ENCODE data around the gene AP1M2.
"Not testable (repeated sequence)": the region's sequence is repeated elsewhere in the genome, so short reads cannot be mapped to it uniquely, and the experiment has no call there.

The AP1M2 gene

DNA sequence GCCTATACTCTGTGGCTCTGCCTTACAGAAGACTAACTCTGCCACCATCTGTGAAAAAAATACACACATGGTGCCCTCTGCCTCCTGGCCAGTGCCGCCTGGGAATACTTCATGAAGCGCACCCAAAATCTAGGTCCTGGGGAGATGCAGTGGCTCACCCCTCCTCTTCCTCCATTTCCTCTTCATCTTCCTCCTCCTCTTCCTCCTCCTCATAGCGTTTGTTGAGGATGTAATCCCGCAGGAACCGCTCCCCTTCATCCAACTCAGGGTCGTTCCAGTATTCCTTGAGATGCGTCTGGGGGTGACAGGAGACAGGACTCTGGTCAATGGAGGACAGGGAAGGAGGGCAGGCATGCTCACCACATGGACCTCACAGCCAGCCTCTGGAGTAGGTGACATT is 27.0 kb downstream of the AP1M2 start:
- no peak for DNase-seq

DNA sequence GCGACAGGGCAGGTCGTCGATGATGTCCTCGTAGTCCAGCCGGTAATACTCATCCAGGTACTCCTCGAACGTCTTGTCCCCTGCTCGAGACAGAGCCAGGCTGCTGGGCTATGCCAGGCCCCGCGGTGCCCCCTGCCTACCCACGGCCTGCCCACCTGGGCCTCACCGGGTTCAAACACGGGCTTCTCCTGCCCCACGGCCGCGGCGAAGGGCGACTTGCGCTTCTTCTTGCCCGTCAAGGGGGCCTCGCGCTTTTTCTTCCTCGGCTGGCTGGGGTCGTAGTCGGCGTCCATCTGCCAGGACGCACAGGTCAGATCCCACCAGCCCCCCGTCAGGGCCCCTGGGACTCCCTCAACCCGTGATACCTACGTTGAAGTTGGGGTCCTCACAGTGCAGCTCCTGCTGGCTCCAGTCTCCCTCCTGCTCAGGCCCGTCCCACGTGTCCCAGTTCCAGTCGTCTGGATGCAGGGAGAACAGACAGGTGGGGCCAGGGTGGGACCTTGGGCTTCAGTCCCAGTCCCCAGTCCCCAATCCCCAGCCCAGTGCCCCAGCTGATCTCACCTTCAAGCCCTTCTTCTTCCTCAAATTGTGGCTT is 29.4 kb downstream of the AP1M2 start:
- no peak for DNase-seq

DNA sequence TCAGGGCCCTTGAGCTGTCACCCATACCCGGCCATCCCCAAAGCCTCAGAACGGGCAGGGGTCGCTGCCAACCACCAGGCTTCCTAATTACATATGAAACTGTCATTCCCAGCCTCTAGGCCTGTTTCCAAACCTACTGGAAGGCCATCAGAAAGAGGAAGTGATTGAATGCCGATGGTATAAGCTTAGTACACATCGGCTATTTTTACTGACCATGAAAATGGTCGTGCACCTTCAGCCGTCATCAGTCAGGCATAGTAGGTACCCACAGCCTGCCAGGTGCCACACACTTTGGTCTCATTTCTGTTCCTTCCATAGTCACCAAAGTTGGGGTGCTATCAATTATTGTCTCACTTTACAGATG is 31.5 kb downstream of the AP1M2 start:
- DNase-seq, result no peak

DNA sequence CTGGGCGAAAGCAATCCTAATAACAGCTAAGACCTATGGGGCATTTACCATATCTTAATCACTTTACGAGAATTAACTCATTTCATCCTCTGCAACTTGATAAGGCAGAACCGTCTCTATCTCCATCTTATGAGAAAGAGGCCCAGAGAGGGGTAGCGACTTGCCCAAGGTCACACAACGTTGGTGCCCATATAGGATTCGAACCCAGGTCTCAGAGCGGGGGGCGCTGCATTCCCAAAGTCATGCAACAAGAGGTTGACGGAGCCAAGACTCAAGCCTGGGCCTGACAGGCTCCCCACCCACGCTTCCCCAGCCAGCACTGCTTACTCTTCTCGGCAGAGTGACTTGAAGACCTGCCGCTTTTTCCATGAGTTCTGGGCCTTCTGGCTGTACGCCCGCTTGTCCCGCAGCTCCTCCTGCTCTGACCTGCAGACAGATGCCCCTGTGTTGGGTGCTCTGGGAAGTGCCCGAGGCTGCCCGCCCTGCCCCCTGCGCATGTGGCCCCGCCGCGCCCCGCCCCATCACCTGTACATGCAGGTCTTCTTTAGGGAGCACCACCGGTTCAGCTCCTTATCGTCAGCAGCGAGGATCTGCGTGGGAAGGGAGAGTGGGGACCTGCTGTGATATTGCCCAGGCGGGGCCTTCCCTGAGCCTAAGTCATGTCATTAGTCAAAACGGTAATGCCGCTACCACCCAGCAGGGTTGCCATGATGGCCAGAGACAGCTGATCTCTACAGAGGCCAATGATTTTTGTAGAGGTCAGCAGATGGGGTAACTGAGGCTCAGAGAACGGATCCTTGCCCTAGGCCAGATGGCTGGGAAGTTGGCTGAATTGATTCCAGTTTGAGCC is 32.1 kb downstream of the AP1M2 start:
- DNase-seq, result no peak

DNA sequence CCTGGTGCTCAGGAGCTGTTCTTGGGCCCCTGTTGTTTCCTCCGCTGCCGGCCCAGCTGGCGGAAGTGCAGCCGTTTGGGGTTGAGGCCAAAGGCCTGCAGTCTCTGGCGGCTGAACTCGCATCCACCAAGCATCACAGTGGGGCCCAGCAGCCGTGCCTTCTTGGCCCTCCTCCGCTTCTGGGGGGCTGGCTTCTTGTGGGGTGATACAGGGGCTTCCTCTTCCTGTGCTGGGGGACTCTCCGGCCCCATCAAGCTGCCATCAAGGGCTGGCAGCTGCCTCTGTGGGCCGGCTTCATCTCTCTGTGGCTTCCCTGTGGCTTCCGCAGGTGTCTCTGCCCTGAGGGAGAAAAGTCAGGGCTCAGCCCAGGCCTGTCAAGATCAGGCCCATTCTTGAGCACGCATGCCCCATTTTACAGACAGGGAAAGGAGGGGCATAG is 33.1 kb downstream of the AP1M2 start:
- no peak for DNase-seq

DNA sequence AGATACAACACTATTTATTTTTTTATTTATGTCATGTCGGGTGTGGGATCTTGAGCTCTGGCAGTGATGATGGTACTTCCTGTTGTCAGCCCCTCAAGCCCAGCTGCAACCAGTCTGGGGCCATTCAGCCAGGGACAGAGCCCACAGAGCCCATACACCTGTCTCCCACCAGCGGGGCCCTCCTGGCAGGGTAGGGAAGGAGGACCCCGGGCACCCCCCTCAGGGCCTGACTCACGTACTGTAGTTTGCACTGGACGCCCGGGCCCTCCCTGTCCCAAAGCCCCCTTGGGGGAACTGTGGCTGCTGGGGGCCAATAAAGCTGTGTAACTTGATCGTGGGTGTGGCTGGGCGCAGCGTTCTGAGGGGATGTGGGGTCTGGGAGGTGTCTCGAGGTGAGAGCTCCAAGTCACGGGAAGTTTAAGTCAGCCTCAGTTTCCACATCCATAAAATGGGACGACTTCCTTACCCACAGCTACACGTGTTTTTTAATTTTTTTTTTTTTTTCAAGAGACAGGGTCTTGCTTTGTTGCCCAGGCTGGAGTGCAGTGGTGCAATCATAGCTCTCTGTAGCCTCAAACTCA is 33.9 kb downstream of the AP1M2 start:
- no peak for DNase-seq

DNA sequence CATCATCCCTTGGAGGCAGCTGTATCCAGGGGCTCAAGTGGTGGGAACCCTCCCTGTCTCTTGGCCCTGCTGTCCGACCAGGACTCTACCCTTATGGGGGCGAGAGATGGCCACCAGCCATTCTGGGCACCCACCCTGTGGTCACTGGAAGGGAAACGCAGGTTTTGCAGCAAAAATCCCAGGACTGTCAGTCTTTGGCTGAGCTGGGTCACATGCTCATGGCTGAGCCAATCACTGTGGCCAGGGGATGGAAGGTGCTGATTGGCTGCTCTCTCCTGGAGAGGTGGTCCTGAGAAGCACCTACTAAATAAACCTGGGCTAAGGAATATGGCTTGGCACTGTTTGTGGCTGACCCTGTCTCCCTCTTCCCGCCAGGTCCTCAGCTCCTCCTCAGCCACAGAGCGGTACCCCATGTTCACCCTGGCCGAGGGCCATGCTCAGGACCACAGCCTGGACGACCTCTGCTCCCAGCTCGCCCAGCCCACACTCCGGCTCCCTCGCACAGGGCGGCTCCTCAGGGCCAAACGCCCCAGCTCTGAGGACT is 34.5 kb downstream of the AP1M2 start:
- no peak for DNase-seq

DNA sequence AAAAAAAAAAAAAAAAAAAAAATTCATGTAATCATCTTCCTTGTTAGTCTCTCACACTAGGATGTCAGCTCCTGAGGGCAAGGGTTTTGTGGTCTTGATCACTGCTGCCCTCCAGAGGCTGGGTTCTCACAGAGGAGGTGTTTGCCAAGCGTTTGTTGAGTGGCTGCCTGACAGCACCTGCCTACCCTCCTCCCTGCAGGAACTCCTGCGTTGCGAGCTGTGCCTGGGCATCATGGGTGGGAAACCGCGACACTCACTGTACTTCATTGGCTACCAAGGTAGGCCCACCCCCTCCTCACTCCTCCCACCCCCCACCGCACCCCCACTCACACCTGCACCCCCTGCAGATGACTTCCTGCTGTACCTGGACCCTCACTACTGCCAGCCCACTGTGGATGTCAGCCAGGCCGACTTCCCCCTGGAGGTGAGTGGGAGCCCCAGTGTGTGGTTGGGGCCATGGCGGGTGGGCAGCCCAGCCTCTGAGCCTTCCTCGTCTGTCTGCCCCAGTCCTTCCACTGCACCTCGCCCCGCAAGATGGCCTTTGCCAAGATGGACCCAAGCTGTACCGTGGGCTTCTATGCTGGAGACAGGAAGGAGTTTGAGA is 35.3 kb downstream of the AP1M2 start:
- DNase-seq, result no peak

DNA sequence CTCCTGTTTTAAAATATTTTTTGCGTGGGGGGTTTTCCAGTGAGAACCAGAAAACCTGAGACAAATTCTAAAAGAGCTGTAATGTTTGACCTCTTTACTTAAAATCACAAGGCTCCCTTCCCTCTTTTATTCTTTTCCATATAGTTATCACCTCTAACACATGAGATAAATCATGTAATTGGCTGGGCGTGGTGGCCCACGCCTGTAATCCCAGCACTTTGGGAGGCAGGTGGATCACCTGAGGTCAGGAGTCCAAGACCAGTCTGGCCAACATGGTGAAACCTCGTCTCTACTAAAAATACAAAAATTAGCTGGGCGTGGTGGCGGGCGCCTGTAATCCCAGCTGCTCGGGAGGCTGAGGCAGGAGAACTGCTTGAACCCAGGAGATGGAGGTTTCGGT is 36.1 kb downstream of the AP1M2 start:
- not testable (repeated sequence) for DNase-seq

DNA sequence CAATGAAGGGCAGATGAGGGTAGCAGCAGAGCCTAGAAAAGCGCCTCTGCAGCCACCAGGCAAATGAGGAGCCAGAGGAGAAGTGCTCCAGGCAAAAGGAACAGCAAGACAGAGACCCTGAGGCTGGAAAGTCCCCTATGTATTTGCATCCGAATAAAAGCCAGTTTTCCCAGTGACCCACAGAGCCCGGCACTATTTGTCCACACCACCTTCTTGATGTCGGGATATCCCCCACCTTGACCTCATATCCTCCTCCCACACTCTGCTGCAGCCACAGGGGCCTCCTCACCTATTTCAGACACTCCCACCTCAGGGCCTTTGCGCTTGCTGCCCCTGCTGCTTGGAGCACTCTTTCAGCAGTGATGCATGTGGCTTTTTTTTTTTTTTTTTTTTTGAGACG is 36.8 kb downstream of the AP1M2 start:
- DNase-seq, result no peak

DNA sequence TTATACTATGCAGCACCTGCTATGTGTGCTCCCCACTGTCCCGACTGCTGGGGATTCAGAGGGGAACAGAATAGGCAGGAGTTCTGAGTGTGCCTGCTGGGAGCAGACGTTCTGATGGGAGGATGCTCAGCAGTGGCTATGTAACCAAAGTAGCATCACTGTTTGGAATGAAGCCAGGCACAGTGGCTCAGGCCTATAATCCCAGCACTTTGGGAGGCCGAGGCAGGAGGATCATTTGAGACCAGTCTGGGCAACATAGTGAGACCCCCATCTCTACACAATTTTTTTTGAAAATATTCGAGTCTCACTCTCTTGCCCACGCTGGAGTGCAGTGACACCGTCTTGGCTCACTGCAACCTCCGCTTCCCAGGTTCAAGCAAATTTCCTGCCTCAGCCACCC is 37.4 kb downstream of the AP1M2 start:
- no peak for DNase-seq

DNA sequence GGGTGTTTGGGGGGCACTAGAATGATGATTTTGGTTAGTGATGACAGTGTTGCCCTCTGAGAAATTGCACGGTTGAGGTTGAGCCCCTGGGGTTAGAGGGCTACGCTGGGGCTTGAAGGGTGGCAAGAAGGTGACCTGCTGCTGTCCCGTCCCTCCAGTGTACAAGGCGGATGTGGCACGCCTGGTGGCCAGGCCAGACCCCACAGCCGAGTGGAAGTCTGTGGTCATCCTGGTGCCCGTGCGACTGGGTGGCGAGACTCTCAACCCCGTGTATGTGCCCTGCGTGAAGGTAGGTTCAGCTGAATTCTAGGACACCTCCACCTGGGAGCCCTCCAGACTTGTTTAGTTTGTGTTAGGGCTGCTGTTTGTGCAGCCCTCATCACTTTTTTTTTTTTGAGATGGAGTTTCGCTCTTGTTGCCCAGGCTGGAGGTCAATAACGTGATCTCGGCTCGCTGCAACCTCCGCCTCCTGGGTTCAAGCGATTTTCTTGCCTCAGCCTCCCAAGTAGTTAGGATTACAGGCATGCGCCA is 38.3 kb downstream of the AP1M2 start:
- no peak for DNase-seq

DNA sequence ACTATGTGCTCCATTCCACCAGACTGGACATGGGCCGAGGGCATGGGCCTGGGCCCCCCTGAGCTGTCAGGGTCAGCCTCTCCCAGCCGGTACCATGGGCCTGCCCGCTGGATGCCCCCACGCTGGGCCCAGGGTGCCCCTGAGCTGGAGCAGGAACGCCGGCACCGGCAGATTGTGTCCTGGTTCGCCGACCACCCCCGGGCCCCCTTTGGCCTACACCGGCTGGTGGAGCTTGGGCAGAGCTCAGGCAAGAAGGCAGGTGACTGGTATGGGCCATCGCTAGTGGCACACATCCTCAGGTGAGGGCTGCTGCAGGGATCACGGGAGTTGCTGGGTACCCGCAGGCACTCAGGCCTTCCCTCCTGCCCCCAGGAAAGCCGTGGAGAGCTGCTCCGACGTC is 40.3 kb downstream of the AP1M2 start:
- no peak for DNase-seq

DNA sequence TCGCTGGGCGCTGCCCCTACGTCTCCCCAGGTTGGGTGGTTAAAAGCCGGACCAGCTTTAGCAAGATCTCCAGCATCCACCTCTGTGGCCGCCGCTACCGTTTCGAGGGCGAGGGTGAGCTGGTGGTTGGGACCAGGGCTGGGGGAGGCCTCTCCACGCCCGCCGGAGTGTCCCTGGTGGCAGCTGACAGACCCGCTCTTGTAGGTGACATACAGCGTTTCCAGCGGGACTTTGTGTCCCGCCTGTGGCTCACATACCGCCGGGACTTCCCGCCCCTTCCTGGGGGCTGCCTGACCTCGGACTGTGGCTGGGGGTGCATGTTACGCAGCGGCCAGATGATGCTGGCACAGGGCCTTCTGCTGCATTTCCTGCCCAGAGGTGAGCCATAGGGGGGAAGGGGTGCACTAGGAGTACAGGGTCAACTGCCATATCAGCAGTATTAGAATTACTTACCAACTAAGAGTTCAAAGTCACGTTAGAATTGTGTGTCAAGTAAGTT is 42.3 kb downstream of the AP1M2 start:
- DNase-seq, result no peak

DNA sequence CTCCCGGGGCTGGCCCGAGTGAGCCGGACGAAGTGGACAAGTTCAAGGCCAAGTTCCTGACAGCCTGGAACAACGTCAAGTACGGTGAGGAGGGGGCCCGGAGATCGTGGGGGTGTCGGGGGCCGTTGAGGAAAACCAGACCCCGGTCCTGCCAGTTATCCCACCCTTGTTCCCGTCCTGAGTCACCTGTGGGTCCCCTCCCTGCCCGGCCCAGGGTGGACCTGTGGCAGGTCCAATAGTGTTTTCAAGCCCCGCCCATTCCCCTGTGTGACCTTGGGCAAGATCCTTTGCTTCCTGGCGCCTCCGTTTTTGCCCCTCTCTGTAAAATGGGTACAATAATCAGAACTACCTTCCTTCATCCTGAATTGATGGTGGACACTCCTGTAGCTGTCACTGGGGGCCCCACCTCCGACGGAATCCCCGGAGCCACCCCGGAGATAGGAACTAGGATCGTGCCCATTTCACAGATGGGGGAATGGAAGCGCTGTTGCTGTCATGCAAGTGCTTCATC is 42.8 kb downstream of the AP1M2 start:
- DNase-seq, result no peak

DNA sequence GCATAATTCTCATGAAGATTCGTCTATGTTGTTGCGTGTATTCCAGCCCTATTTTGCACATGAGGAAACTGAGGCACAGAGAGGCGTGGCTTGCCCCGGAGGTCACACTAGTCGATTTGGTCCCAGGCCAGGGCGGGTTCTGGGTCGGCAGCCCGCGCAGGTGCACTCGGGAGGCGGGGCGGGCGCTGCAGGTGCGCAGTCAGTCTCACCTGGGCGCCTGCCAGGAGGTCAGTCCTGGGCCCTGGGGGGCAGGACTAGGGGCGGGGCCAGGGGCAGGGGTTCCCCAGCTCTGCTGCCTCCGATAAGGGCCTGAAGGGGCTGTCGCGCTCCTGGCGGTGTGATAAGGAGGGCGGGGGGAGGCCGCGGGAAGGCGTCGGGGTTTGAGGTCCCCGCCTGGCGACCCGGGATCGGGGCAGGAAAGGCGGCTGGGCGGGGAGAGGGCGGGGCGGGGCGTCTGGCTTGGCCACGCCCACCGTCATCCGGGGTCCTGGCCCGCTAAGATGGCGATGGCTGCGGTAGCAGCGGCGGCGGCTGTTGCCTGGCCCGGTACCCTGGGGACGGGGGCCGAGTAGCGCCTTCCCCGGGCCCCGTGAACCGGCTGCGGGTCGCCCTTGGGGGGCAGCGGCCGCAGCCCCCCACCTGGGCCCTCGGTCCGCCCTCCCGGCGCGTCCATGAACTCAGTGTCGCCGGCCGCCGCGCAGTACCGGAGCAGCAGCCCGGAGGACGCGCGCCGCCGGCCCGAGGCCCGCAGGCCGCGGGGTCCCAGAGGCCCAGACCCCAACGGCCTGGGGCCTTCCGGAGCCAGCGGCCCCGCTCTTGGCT is 43.5 kb downstream of the AP1M2 start, which contains the start of gene ATG4D:
Gene ATG4D (plus strand): TSS at position 485 of the 822 bp plus-strand sequence. CDS start 187 bp downstream, at position 672.
- peak; percentile 48 for DNase-seq

DNA sequence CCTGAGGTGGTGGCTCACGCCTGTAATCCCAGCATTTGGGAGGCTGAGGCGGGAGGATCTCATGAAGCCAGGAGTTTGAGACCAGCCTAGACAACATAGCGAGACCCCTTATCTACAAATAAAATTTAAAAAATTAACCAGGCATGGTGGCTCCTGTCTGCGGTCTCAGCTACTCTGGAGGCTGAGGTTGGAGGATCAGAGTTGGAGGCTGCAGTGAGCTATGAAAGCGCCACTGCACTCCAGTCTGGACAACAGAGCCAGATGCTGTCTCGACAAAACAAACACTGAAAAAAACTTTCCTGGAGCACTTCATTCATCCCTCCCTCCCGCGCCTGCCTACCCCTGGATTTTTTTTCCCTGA is 44.1 kb downstream of the AP1M2 start:
- no peak for DNase-seq

DNA sequence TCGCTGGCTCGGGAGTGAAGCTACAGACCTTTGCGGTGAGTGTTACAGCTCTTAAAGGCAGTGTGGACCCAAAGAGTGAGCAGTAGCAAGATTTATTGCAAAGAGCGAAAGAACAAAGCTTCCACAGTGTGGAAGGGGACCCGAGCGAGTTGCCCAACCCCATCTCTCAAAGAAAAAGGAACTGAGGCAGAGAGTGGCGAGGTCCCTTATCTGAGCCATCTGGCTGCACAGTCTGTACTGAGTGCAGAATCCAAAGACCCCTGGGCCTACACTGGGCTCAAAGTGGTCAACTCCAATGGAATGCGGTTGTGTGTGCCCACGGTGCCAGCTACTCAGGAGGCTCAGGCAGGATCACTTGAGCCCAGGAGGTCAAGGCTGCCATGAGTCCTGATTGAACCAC is 48.1 kb downstream of the AP1M2 start:
- not testable (repeated sequence) for DNase-seq

DNA sequence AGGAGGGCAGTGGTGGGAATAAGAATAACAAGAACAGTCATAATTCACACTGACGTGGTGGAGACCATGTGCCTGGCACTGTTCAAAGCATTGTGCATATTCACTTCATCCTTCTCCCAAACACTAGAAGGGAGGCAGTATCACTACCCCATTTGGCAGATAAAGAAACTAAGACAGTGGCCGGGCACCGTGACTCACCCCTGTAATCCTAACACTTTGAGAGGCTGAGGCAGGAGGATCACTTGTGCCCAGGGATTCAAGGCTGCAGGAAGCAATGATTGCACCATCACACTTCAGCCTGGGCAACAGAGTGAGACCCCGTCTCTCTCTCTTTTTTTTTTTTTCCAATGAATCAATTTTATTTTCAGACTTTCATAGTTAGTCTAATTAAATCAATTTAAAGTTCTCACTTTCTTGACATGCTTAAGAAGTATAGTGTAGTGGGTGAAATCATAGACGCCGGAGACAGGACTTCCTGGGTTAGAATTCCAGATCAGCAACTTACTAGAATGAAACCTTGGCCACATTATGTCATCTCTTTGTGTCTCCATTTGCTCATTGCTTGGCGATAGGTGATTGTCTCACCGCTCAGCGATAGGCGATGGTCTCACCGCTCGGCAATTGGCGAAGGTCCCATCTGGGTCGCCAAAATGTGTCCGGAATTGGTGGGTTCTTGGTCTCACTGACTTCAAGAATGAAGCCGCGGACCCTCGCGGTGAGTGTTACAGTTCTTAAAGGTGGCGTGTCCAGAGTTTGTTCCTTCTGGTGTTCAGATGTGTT is 48.7 kb downstream of the AP1M2 start:
- DNase-seq, result no peak

DNA sequence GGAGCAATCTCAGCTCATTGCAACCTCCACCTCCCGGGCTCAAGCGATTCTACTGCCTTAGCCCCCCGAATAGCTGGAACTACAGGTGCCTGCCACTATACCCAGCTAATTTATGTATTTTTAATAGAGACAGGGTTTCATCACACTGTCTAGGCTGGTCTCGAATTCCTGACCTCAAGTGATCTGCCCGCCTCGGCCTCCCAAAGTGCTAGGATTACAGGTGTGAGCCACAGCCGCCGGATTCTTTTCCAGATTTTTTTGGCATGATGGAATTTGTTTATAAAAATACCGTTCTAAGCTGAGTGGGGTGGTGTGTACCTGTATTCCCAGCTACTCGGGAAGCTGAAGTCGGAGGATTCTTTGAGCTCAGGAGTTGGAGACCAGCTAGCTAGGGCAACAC is 49.4 kb downstream of the AP1M2 start:
- DNase-seq, result no peak

DNA sequence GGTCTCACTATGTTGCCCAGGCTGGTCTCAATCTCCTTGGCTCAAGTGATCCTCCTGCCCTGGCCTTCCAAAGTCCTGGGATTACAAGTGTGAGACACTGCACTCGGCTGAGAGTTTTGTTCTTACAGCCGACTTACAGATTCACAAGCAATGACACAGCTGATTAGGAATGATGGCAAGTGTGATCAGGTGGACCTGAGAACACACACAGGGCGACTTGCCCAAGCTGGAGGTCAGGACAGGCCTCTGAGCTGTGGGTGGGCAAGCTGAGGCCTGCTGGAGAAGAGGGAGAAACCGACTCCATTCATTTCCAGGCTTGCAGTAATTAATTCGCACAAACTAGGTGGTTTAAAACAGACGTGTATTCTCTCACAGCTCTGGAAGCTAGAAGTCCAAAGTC is 51.5 kb downstream of the AP1M2 start:
- no peak for DNase-seq

Data from GOT3 (cell line).